GM23338 (cell line): ENCODE data around the gene SHPK. TPM values are rescaled to one million over a fixed set of nuclear protein-coding genes. Genes with fewer than 3 reads are reported as not detected.

Experiments
- ATAC-seq: fragments of 200-7000 bp; cut with Tn5 transposase; 3 replicates; pipeline ENCODE4 v1.9.1; 2020
- DNase-seq: peaks from one replicate; pipeline ENCODE4 v3.0.0-alpha.2; 2015; ENCODE audit warnings: low spot score
- H2AFZ ChIP-seq: fragments of 200-600 bp; sonication (generic); 2 replicates; pipeline ENCODE4 v1.8.0; 2016; ENCODE audit warnings: antibody characterized with exemption, mild to moderate bottlenecking, moderate library complexity
- H3F3A ChIP-seq: fragments of 200-600 bp; sonication (generic); replicated peaks from 2 replicates; pipeline ENCODE4 v1.8.0; 2017; ENCODE audit warnings: antibody characterized with exemption, mixed run types, low read depth
- H3K27ac ChIP-seq: fragments of 200-600 bp; sonication (generic); 2 replicates; pipeline ENCODE4 v1.6.1; 2016; ENCODE audit warnings: low read depth
- H3K27me3 ChIP-seq: fragments of 200-600 bp; sonication (generic); 2 replicates; pipeline ENCODE4 v1.8.0; 2016; ENCODE audit warnings: mild to moderate bottlenecking, mixed run types, moderate library complexity; ENCODE audit not compliant: insufficient read depth
- H3K36me3 ChIP-seq: fragments of 200-600 bp; sonication (generic); 2 replicates; pipeline ENCODE4 v1.8.0; 2016; ENCODE audit warnings: mild to moderate bottlenecking; ENCODE audit not compliant: insufficient read depth
- H3K4me1 ChIP-seq: fragments of 200-600 bp; sonication (generic); 2 replicates; pipeline ENCODE4 v1.8.0; 2016; ENCODE audit warnings: mild to moderate bottlenecking, moderate library complexity; ENCODE audit not compliant: insufficient read depth
- H3K4me2 ChIP-seq: fragments of 200-600 bp; sonication (generic); 2 replicates; pipeline ENCODE4 v1.7.1; 2017; ENCODE audit warnings: mixed run types
- H3K4me3 ChIP-seq: fragments of 200-600 bp; sonication (generic); 2 replicates; pipeline ENCODE4 v1.6.1; 2016; ENCODE audit warnings: mixed run types
- H3K79me2 ChIP-seq: fragments of 200-600 bp; sonication (generic); replicated peaks from 2 replicates; pipeline ENCODE4 v1.8.0; 2017; ENCODE audit warnings: mild to moderate bottlenecking; ENCODE audit not compliant: insufficient read depth
- H3K9me2 ChIP-seq: fragments of 200-600 bp; sonication (generic); 2 replicates; pipeline ENCODE4 v1.8.0; 2017; ENCODE audit not compliant: insufficient read depth
- H4K20me1 ChIP-seq: fragments of 200-600 bp; sonication (generic); replicated peaks from 2 replicates; pipeline ENCODE4 v1.8.0; 2017; ENCODE audit warnings: mild to moderate bottlenecking; ENCODE audit not compliant: insufficient read depth
- H3K27ac Mint-ChIP-seq: 2 replicates; pipeline ENCODE4 v1.8.0; 2020; ENCODE audit warnings: inconsistent platforms, mild to moderate bottlenecking, moderate library complexity, mixed read lengths
- H3K27me3 Mint-ChIP-seq: 3 replicates; pipeline ENCODE4 v1.8.0; 2022; ENCODE audit warnings: low read depth, mild to moderate bottlenecking, moderate library complexity, mixed read lengths, inconsistent platforms; ENCODE audit not compliant: insufficient read depth, poor library complexity
- H3K36me3 Mint-ChIP-seq: 3 replicates; pipeline ENCODE4 v1.8.0; 2021; ENCODE audit warnings: low read depth, mild to moderate bottlenecking, inconsistent platforms, moderate library complexity, mixed read lengths
- H3K4me1 Mint-ChIP-seq: 3 replicates; pipeline ENCODE4 v1.8.0; 2020; ENCODE audit warnings: mild to moderate bottlenecking, inconsistent platforms, mixed read lengths
- H3K4me3 Mint-ChIP-seq: 3 replicates; pipeline ENCODE4 v1.8.0; 2021; ENCODE audit warnings: moderate library complexity, mild to moderate bottlenecking, inconsistent platforms, mixed read lengths
- H3K9me3 Mint-ChIP-seq: 3 replicates; pipeline ENCODE4 v1.8.0; 2020; ENCODE audit warnings: moderate library complexity, mild to moderate bottlenecking, inconsistent platforms, mixed read lengths
- EZH2 ChIP-seq: fragments of 200-600 bp; sonication (generic); IDR thresholded peaks from one replicate; pipeline ENCODE4 v1.8.0; 2017; ENCODE audit warnings: antibody characterized with exemption, mild to moderate bottlenecking, low read depth; ENCODE audit not compliant: unreplicated experiment
- JUNB ChIP-seq: IDR thresholded peaks from one replicate; pipeline ENCODE4 v1.6.1; 2016; ENCODE audit warnings: antibody characterized with exemption; ENCODE audit not compliant: unreplicated experiment
- POLR2AphosphoS5 ChIP-seq: IDR thresholded peaks from 2 replicates; pipeline ENCODE4 v1.6.1; 2016; ENCODE audit warnings: antibody characterized with exemption, low read depth
- STAT1 ChIP-seq: IDR thresholded peaks from one replicate; pipeline ENCODE4 v1.6.1; 2016; ENCODE audit warnings: antibody characterized with exemption; ENCODE audit not compliant: unreplicated experiment
- ZNF331 ChIP-seq: fragments of 250-450 bp; sonication (Bioruptor Pico); IDR thresholded peaks from 2 replicates; pipeline ENCODE4 v1.5.0; 2020; ENCODE audit warnings: low read depth, mild to moderate bottlenecking, moderate library complexity
- polyA plus RNA-seq: library from polyadenylated mRNA; unstranded; fragments of >200 nt; fragmentation: Nextera tagmentation; extraction: Ambion mirVana; gene quantifications from 2 replicates; pipeline ENCODE4 v1.2.1, GENCODE V29; 2016
- total RNA-seq: library from RNA; depleted of rRNA; stranded (reverse); fragments of >200 nt; shearing (Covaris generic); gene quantifications from 2 replicates; pipeline ENCODE4 v1.2.3, GENCODE V29; 2014
- TF ChIP-seq, protein P1 (sequence below): fragments of 250-450 bp; sonication (Bioruptor Pico); IDR thresholded peaks from 2 replicates; pipeline ENCODE4 v1.5.0; 2020; ENCODE audit warnings: mild to moderate bottlenecking, moderate library complexity
- TF ChIP-seq, protein P2 (sequence below): IDR thresholded peaks from one replicate; pipeline ENCODE4 v1.6.1; 2018; ENCODE audit warnings: antibody characterized with exemption; ENCODE audit not compliant: unreplicated experiment
- TF ChIP-seq, protein P3 (sequence below): IDR thresholded peaks from 2 replicates; pipeline ENCODE4 v1.6.1; 2016; ENCODE audit warnings: antibody characterized with exemption

The SHPK gene
- total and polyA plus RNA-seq, 2 experiments from 2014 or later, result 11.5 to 34.3 TPM

DNA sequence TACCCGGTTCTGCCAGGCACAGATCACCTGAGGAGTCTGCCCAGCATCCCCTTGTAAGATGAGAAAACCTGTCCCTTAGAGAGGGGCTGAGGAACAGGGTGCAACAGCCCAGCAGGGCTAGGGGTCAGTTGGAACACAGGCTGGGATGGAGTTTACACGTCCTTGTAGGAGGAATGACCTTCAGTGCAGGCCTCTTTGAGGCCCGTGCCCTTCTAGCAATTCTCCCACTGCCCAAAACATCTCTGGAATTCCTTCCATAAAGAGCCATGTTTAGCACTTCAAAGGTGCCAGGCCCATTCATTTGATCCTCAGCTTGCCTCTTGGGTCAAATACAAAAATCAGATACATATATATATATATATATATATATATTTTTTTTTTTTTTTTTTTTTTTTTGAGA lies 5.0 kb upstream of the SHPK start:
- H3K4me1 Mint-ChIP-seq, result peaks cover 14% of the 10 kb centered on the region
- H3K36me3 Mint-ChIP-seq, result peaks cover 6% of the 10 kb centered on the region; the same call in 1 of the 3 replicates
- Histone ChIP-seq H3K79me2 (peaks cover 13% of the 10 kb centered on the region), H3K4me3 (no peak overlapping the region), H3K4me1 (peaks cover 7% of the 10 kb centered on the region; the same call in 1 of the 2 replicates), H3K4me2 (peak overlapping the region; percentile 49; the same call in 1 of the 2 replicates), H2AFZ (no peak overlapping the region), H4K20me1 (no peaks in the 10 kb centered on the region; the same call in 1 of the 2 replicates), H3K9me2 (no peaks in the 10 kb centered on the region), H3K36me3 (no peaks in the 10 kb centered on the region), H3K27ac (0 out of 2 replicates have a peak overlapping the region, but pooled peaks have one; percentile 15), H3F3A (no peaks in the 10 kb centered on the region), H3K27me3 (no peaks in the 10 kb centered on the region)
- no peaks in the 10 kb centered on the region for H3K9me3 Mint-ChIP-seq
- H3K27me3 Mint-ChIP-seq, result peaks cover 8% of the 10 kb centered on the region
- no peak for ATAC-seq
- TF ChIP-seq POLR2AphosphoS5 (no peak), ZNF331 (CRISPR knock-in tag) (no peak), EZH2 (no peak), JUNB (no peak), STAT1 (no peak)
- TF ChIP-seq, protein P1, sequence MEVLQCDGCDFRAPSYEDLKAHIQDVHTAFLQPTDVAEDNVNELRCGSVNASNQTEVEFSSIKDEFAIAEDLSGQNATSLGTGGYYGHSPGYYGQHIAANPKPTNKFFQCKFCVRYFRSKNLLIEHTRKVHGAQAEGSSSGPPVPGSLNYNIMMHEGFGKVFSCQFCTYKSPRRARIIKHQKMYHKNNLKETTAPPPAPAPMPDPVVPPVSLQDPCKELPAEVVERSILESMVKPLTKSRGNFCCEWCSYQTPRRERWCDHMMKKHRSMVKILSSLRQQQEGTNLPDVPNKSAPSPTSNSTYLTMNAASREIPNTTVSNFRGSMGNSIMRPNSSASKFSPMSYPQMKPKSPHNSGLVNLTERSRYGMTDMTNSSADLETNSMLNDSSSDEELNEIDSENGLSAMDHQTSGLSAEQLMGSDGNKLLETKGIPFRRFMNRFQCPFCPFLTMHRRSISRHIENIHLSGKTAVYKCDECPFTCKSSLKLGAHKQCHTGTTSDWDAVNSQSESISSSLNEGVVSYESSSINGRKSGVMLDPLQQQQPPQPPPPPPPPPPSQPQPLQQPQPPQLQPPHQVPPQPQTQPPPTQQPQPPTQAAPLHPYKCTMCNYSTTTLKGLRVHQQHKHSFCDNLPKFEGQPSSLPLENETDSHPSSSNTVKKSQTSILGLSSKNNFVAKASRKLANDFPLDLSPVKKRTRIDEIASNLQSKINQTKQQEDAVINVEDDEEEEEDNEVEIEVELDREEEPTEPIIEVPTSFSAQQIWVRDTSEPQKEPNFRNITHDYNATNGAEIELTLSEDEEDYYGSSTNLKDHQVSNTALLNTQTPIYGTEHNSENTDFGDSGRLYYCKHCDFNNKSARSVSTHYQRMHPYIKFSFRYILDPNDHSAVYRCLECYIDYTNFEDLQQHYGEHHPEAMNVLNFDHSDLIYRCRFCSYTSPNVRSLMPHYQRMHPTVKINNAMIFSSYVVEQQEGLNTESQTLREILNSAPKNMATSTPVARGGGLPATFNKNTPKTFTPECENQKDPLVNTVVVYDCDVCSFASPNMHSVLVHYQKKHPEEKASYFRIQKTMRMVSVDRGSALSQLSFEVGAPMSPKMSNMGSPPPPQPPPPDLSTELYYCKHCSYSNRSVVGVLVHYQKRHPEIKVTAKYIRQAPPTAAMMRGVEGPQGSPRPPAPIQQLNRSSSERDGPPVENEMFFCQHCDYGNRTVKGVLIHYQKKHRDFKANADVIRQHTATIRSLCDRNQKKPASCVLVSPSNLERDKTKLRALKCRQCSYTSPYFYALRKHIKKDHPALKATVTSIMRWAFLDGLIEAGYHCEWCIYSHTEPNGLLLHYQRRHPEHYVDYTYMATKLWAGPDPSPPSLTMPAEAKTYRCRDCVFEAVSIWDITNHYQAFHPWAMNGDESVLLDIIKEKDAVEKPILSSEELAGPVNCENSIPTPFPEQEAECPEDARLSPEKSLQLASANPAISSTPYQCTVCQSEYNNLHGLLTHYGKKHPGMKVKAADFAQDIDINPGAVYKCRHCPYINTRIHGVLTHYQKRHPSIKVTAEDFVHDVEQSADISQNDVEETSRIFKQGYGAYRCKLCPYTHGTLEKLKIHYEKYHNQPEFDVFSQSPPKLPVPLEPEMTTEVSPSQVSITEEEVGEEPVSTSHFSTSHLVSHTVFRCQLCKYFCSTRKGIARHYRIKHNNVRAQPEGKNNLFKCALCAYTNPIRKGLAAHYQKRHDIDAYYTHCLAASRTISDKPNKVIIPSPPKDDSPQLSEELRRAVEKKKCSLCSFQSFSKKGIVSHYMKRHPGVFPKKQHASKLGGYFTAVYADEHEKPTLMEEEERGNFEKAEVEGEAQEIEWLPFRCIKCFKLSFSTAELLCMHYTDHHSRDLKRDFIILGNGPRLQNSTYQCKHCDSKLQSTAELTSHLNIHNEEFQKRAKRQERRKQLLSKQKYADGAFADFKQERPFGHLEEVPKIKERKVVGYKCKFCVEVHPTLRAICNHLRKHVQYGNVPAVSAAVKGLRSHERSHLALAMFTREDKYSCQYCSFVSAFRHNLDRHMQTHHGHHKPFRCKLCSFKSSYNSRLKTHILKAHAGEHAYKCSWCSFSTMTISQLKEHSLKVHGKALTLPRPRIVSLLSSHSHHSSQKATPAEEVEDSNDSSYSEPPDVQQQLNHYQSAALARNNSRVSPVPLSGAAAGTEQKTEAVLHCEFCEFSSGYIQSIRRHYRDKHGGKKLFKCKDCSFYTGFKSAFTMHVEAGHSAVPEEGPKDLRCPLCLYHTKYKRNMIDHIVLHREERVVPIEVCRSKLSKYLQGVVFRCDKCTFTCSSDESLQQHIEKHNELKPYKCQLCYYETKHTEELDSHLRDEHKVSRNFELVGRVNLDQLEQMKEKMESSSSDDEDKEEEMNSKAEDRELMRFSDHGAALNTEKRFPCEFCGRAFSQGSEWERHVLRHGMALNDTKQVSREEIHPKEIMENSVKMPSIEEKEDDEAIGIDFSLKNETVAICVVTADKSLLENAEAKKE (CRISPR knock-in tag), result no peak
- TF ChIP-seq, protein P2, sequence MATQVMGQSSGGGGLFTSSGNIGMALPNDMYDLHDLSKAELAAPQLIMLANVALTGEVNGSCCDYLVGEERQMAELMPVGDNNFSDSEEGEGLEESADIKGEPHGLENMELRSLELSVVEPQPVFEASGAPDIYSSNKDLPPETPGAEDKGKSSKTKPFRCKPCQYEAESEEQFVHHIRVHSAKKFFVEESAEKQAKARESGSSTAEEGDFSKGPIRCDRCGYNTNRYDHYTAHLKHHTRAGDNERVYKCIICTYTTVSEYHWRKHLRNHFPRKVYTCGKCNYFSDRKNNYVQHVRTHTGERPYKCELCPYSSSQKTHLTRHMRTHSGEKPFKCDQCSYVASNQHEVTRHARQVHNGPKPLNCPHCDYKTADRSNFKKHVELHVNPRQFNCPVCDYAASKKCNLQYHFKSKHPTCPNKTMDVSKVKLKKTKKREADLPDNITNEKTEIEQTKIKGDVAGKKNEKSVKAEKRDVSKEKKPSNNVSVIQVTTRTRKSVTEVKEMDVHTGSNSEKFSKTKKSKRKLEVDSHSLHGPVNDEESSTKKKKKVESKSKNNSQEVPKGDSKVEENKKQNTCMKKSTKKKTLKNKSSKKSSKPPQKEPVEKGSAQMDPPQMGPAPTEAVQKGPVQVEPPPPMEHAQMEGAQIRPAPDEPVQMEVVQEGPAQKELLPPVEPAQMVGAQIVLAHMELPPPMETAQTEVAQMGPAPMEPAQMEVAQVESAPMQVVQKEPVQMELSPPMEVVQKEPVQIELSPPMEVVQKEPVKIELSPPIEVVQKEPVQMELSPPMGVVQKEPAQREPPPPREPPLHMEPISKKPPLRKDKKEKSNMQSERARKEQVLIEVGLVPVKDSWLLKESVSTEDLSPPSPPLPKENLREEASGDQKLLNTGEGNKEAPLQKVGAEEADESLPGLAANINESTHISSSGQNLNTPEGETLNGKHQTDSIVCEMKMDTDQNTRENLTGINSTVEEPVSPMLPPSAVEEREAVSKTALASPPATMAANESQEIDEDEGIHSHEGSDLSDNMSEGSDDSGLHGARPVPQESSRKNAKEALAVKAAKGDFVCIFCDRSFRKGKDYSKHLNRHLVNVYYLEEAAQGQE, result no peak
- TF ChIP-seq, protein P3, sequence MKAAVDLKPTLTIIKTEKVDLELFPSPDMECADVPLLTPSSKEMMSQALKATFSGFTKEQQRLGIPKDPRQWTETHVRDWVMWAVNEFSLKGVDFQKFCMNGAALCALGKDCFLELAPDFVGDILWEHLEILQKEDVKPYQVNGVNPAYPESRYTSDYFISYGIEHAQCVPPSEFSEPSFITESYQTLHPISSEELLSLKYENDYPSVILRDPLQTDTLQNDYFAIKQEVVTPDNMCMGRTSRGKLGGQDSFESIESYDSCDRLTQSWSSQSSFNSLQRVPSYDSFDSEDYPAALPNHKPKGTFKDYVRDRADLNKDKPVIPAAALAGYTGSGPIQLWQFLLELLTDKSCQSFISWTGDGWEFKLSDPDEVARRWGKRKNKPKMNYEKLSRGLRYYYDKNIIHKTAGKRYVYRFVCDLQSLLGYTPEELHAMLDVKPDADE, result no peak
- peak; percentile 64 for DNase-seq
- H3K27ac Mint-ChIP-seq, result peak overlapping the region; percentile 40; the same call in 1 of the 2 replicates
- H3K4me3 Mint-ChIP-seq, result no peak overlapping the region
